Kidney epithelial cell (primary cell): Measurements from ENCODE around the gene TAF11L10. TPM values are rescaled to one million over a fixed set of nuclear protein-coding genes. Genes with fewer than 3 reads are reported as not detected.
"Not testable (repeated sequence)": the region's sequence is repeated elsewhere in the genome, so short reads cannot be mapped to it uniquely, and the experiment has no call there.

ENCODE experiments used
- DNase-seq: peaks from one replicate; pipeline ENCODE4 v3.0.0-alpha.2; 2010; ENCODE audit warnings: low read depth
- H3K27me3 ChIP-seq: 2 replicates; pipeline ENCODE4 v1.6.0; 2011; ENCODE audit warnings: low read length; ENCODE audit not compliant: control insufficient read depth, insufficient read depth
- H3K36me3 ChIP-seq: 2 replicates; pipeline ENCODE4 v1.5.1; 2011; ENCODE audit warnings: low read length; ENCODE audit not compliant: control insufficient read depth, insufficient read depth
- H3K4me3 ChIP-seq: 2 replicates; pipeline ENCODE4 v1.5.1; 2011; ENCODE audit warnings: low read depth, mild to moderate bottlenecking, control low read depth, low read length
- total RNA-seq: library from RNA; depleted of rRNA; stranded (reverse); fragments of >200 nt; gene quantifications from 2 replicates; pipeline ENCODE4 v1.2.3, GENCODE V29; 2015
- TF ChIP-seq, protein P1 (sequence below): IDR thresholded peaks from 2 replicates; pipeline ENCODE4 v1.5.1; 2011; ENCODE audit warnings: mild to moderate bottlenecking, moderate library complexity, low read length, control low read depth, inconsistent platforms; ENCODE audit not compliant: insufficient read depth, poor library complexity, severe bottlenecking

TAF11L10 gene
- total RNA-seq, 1 donor from 2014 or later, result not detected

DNA sequence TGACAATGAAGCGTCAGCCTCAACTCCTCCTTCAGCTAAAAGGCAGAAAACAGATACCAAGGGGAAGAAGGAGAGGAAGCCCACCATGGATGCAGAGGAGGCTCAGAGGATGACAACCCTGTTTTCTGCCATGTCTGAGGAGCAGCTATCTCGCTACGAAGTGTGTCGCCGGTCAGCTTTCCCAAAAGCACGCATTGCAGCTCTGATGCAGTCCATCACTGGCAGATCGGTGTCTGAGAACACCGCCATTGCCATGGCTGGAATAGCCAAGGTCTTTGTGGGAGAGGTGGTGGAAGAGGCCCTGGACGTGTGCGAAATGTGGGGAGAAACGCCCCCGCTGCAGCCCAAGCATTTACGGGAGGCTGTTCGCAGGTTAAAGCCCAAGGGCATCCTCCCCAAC is 7.3 kb upstream of the TAF11L10 start:
- TF ChIP-seq, protein P1, sequence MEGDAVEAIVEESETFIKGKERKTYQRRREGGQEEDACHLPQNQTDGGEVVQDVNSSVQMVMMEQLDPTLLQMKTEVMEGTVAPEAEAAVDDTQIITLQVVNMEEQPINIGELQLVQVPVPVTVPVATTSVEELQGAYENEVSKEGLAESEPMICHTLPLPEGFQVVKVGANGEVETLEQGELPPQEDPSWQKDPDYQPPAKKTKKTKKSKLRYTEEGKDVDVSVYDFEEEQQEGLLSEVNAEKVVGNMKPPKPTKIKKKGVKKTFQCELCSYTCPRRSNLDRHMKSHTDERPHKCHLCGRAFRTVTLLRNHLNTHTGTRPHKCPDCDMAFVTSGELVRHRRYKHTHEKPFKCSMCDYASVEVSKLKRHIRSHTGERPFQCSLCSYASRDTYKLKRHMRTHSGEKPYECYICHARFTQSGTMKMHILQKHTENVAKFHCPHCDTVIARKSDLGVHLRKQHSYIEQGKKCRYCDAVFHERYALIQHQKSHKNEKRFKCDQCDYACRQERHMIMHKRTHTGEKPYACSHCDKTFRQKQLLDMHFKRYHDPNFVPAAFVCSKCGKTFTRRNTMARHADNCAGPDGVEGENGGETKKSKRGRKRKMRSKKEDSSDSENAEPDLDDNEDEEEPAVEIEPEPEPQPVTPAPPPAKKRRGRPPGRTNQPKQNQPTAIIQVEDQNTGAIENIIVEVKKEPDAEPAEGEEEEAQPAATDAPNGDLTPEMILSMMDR, result no peak

DNA sequence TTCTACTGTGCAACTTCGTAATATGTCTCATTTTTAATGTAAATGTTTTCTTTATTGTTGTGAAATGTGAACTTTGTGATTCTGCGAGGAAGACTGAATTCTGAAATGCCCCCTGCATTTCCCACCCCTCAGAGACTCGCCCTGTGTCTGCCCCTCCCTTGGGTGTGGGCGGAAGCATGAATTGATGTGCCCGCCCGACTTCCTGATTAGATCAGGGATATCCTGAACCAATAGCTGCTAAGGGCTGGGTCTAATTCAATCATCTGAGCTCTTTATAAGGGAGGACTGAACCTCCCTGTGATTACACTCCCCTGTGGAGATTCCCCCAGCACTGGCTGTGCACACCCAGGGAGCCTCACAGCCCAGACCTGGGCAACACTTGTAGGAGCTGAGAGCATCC is 6.3 kb upstream of the TAF11L10 start, which contains the start of gene TAF11L11:
TSS of gene TAF11L11 (plus strand) at position 304 of the 400 bp plus-strand sequence.
- not testable (repeated sequence) for DNase-seq, H3K27me3 ChIP-seq, H3K36me3 ChIP-seq, H3K4me3 ChIP-seq

More for the DNA sequence above, 7.3 kb upstream of the TAF11L10 start:
- H3K36me3 ChIP-seq, result no peaks in the 10 kb centered on the region
- H3K27me3 ChIP-seq, result no peaks in the 10 kb centered on the region
- H3K4me3 ChIP-seq, result no peak overlapping the region
- no peak for DNase-seq

DNA sequence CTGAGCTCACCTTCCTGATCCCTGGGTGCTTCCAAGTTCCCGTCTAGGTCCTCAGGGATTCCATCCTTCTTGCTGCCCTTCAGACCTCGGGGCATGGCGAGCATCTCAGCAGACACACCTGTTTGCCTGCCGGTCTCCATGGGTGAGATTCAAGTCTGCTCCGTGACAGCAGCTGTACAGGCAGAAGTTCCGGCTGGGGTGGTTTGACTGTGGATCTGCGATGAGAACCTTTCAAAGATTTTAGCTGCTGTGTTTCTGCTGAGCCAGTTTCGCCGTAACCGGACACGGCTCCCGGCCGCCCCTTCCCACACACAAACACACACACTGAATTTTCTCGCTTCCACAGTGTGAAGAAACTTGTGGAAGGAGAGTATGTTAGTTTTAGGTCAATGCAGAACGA is 3.4 kb downstream of the TAF11L10 start, which contains the start of gene TAF11L9:
TSS of gene TAF11L9 (minus strand) at position 140 of the 400 bp plus-strand sequence.
- H3K27me3 ChIP-seq, H3K36me3 ChIP-seq, H3K4me3 ChIP-seq, DNase-seq: not testable (repeated sequence)

DNA sequence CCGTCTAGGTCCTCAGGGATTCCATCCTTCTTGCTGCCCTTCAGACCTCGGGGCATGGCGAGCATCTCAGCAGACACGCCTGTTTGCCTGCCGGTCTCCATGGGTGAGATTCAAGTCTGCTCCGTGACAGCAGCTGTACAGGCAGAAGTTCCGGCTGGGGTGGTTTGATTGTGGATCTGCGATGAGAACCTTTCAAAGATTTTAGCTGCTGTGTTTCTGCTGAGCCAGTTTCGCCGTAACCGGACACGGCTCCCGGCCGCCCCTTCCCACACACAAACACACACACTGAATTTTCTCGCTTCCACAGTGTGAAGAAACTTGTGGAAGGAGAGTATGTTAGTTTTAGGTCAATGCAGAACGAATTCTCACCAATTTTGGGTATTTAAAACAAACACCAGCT is 6.8 kb downstream of the TAF11L10 start, which contains the start of gene TAF11L8:
TSS of gene TAF11L8 (minus strand) at position 101 of the 400 bp plus-strand sequence.
- not testable (repeated sequence) for DNase-seq, H3K27me3 ChIP-seq, H3K4me3 ChIP-seq, H3K36me3 ChIP-seq

DNA sequence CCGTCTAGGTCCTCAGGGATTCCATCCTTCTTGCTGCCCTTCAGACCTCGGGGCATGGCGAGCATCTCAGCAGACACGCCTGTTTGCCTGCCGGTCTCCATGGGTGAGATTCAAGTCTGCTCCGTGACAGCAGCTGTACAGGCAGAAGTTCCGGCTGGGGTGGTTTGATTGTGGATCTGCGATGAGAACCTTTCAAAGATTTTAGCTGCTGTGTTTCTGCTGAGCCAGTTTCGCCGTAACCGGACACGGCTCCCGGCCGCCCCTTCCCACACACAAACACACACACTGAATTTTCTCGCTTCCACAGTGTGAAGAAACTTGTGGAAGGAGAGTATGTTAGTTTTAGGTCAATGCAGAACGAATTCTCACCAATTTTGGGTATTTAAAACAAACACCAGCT is 12.0 kb downstream of the TAF11L10 start, which contains the start of gene TAF11L7:
TSS of gene TAF11L7 (minus strand) at position 101 of the 400 bp plus-strand sequence.
- not testable (repeated sequence) for H3K4me3 ChIP-seq, H3K36me3 ChIP-seq, H3K27me3 ChIP-seq, DNase-seq

Other genes starting within 250 kb of the TAF11L10 start
- not detected in 2 replicates for gene TAF11L2, start 99.6 kb downstream of the TAF11L10 start, total RNA-seq
- gene TAF11L3, start 79.5 kb downstream of the TAF11L10 start, total RNA-seq, result not detected in 2 replicates
- gene TAF11L4, start 76.0 kb downstream of the TAF11L10 start, total RNA-seq, result not detected in 2 replicates
- gene TAF11L5, start 72.6 kb downstream of the TAF11L10 start, total RNA-seq, result not detected in 2 replicates
- gene TAF11L6, start 69.2 kb downstream of the TAF11L10 start, total RNA-seq, result not detected in 2 replicates
- gene TAF11L7, start 12.1 kb downstream of the TAF11L10 start, total RNA-seq, result not detected in 2 replicates
- gene TAF11L8, start 6.9 kb downstream of the TAF11L10 start, total RNA-seq, result not detected in 2 replicates
- gene TAF11L9, start 3.4 kb downstream of the TAF11L10 start, total RNA-seq, result not detected in 2 replicates
- not detected in 2 replicates for gene TAF11L11, start 6.4 kb upstream of the TAF11L10 start, total RNA-seq
- gene TAF11L12, start 12.6 kb upstream of the TAF11L10 start, total RNA-seq, result not detected in 2 replicates
- gene TAF11L13, start 34.3 kb upstream of the TAF11L10 start, total RNA-seq, result not detected in 2 replicates
- not detected in 2 replicates for gene TAF11L14, start 36.6 kb upstream of the TAF11L10 start, total RNA-seq